ENCODE data around the gene ZNF784. TPM values are rescaled to one million over a fixed set of nuclear protein-coding genes. Genes with fewer than 3 reads are reported as not detected.

The ZNF784 gene
- total and polyA plus RNA-seq, 10 of the 15 experiments (the other 5 are each of a cell fraction or from before 2014, with no cell fraction given), result 0.10 to 5.2 (median 1.8) TPM

GRCh38 chr19:55588738-55589137 is 35.6 kb downstream of the ZNF784 start:
- ChIA-PET POLR2A (interaction anchor here (1.3 kb wide), 1 partner anchor 8 kb away, joined by 4 read pairs; the partner anchor contains the start of gene ZNF579), SMC1A (ENCODE audit: uncharacterized antibody, unreplicated experiment) (no interaction called here)

DNA sequence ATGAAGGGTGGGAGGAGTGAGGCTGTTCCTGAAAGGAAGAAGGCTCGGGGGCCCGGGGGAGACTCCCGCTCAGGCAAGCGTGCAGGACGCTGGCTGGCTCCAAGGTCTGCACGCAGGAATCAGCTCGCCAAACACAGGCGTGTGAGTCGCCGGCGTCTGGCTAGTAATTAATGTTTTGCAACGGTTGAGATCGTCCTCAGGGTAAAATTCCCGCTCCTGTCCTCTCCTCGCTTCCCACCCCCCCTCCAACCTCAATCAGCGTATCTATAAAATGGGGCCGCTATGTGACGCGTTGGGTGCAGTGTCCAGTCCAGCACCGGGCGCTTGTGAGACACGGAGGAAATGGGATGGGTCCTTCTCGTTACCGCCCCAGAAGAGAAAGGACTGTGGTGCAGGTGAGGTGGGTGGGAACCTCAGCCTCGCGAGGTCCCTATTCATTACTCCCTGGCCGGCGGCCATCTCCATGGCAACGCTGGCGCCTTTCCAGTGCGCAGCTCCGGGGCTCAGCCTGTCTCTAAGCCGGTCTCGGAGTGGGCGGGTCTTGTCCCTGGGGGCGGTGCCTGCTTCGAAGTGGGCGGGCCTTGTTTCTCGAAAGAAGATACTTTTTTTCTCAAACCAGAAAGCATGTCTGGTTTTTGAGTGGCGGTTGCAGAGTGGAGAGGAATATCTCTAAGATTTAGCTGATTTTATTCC is 37.2 kb downstream of the ZNF784 start:
- Histone ChIP-seq H3K4me3 (peak overlapping the region; percentile 64), H3K79me2 (ENCODE audit: control insufficient read depth, insufficient read depth, low read length) (no peaks in the 10 kb centered on the region), H3K9ac (ENCODE audit: control insufficient read depth, insufficient read depth, low read length) (no peak overlapping the region), H2AFZ (ENCODE audit: control insufficient read depth, low read depth, low read length) (peak overlapping the region; percentile 62), H3K27ac (ENCODE audit: control insufficient read depth, insufficient read depth) (no peak overlapping the region), H3K27me3 (replicated peaks in 1 of 2; ENCODE audit: control insufficient read depth in 2 of 2, insufficient read depth in 2 of 2, low read length in 1 of 2) (no peaks in the 10 kb centered on the region), H3K9me3 (replicated peaks; ENCODE audit: control insufficient read depth, insufficient read depth, low read length) (no peaks in the 10 kb centered on the region), H4K20me1 (ENCODE audit: control insufficient read depth, insufficient read depth) (no peaks in the 10 kb centered on the region), H3K4me2 (ENCODE audit: control insufficient read depth, insufficient read depth) (peak overlapping the region; percentile 78), H3K36me3 (ENCODE audit: control insufficient read depth in 2 of 2, insufficient read depth in 2 of 2, low read length in 1 of 2) (no peaks in the 10 kb centered on the region), H3K4me1 (ENCODE audit: control insufficient read depth, insufficient read depth, low read length) (peaks cover 5% of the 10 kb centered on the region)
- ChIA-PET RAD21 (ENCODE audit: unreplicated experiment) (interaction anchor here (1.8 kb wide), 1 partner anchor 12 kb away, joined by 8 read pairs; the partner anchor contains the start of gene FIZ1), SMC1A (ENCODE audit: uncharacterized antibody, unreplicated experiment) (interaction anchor here (1.0 to 2.4 kb wide), 4 partner anchors 9 to 44 kb away, joined by 3 to 6 read pairs (median 3); partner anchors contain the start of genes ZNF784 and ZNF865), POLR2A (interaction anchor here (1.7 kb wide), 1 partner anchor 12 kb away, joined by 6 read pairs; the partner anchor contains the start of gene FIZ1), CTCF (interaction anchor here (0.7 to 1.6 kb wide), 7 partner anchors 12 to 119 kb away, joined by 3 to 10 read pairs (median 3); partner anchors contain the start of gene FIZ1)
- FAIRE-seq (peak; percentile 98), DNase-seq (ENCODE audit: low read depth, low spot score) (peak; percentile 60), ATAC-seq (peak; percentile 100)
- intact Hi-C loops (cut with micrococcal nuclease; ENCODE audit: unreplicated experiment) (no loop called here), in situ Hi-C loops (cut with MboI) (no loop called here)
- 2% methylated on average over 40 of the region's 40 CpGs for WGBS (ENCODE audit: insufficient coverage, insufficient replicate concordance, low lambda C conversion rate, missing lambda C conversion rate)
- no TSS peak for BruUV-seq (replicated peaks)
- TF ChIP-seq HDAC6 (IDR thresholded peaks at IDR 0.05; ENCODE audit: unreplicated experiment) (no peak), YY1 (IDR thresholded peaks at IDR 0.05; ENCODE audit: low read depth, low read length) (0 out of 2 replicates have a peak, but pooled peaks have one; percentile 20), TCF3 (IDR thresholded peaks at IDR 0.05; ENCODE audit: borderline replicate concordance, insufficient read depth, low read depth, low read length) (no peak), ZBTB11 (CRISPR knock-in tag; IDR thresholded peaks at IDR 0.05) (no peak), BMI1 (IDR thresholded peaks at IDR 0.05; ENCODE audit: borderline replicate concordance) (peak; percentile 98)
- TF ChIP-seq, protein P1, sequence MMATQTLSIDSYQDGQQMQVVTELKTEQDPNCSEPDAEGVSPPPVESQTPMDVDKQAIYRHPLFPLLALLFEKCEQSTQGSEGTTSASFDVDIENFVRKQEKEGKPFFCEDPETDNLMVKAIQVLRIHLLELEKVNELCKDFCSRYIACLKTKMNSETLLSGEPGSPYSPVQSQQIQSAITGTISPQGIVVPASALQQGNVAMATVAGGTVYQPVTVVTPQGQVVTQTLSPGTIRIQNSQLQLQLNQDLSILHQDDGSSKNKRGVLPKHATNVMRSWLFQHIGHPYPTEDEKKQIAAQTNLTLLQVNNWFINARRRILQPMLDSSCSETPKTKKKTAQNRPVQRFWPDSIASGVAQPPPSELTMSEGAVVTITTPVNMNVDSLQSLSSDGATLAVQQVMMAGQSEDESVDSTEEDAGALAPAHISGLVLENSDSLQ (IDR thresholded peaks at IDR 0.05), result peak; percentile 84
- TF ChIP-seq, protein P2, sequence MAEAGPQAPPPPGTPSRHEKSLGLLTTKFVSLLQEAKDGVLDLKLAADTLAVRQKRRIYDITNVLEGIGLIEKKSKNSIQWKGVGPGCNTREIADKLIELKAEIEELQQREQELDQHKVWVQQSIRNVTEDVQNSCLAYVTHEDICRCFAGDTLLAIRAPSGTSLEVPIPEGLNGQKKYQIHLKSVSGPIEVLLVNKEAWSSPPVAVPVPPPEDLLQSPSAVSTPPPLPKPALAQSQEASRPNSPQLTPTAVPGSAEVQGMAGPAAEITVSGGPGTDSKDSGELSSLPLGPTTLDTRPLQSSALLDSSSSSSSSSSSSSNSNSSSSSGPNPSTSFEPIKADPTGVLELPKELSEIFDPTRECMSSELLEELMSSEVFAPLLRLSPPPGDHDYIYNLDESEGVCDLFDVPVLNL (IDR thresholded peaks at IDR 0.05; ENCODE audit: low read depth, low read length), result no peak

More at GRCh38 chr19:55588738-55589137, 35.6 kb downstream of the ZNF784 start:
- 52% methylated on average over 8 of the region's 8 CpGs for WGBS (ENCODE audit: insufficient coverage, insufficient replicate concordance, low lambda C conversion rate, missing lambda C conversion rate)
- H2AFZ ChIP-seq (ENCODE audit: control insufficient read depth, low read depth, low read length), result no peak overlapping the region
- H3K9ac ChIP-seq (ENCODE audit: control insufficient read depth, insufficient read depth, low read length), result no peak overlapping the region
- TF ChIP-seq ZNF622 (IDR thresholded peaks at IDR 0.05), result no peak
- TF ChIP-seq TCF12 (IDR thresholded peaks at IDR 0.05; ENCODE audit: low read depth, low read length), result no peak
- TF ChIP-seq EZH2 (IDR thresholded peaks at IDR 0.05; ENCODE audit: borderline replicate concordance, control insufficient read depth, low read depth, low read length), result no peak
- no peak for TF ChIP-seq SIX5 (IDR thresholded peaks at IDR 0.05; ENCODE audit: low read depth, low read length, severe bottlenecking)
- no peak for TF ChIP-seq CREB1 (IDR thresholded peaks at IDR 0.05; ENCODE audit: low read depth)
- H3K79me2 ChIP-seq (ENCODE audit: control insufficient read depth, insufficient read depth, low read length), result no peaks in the 10 kb centered on the region
- peaks cover 5% of the 10 kb centered on the region for H3K4me1 ChIP-seq (ENCODE audit: control insufficient read depth, insufficient read depth, low read length)
- DNase-seq (ENCODE audit: low read depth, low spot score), result no peak
- no peak overlapping the region for H3K4me2 ChIP-seq (ENCODE audit: control insufficient read depth, insufficient read depth)
- H4K20me1 ChIP-seq (ENCODE audit: control insufficient read depth, insufficient read depth), result no peaks in the 10 kb centered on the region
- ATAC-seq, result no peak
- ChIA-PET CTCF (interaction anchor here (1.2 to 1.6 kb wide), 2 partner anchors 10 to 121 kb away, joined by 3 to 4 read pairs; partner anchors contain the start of gene FIZ1), RAD21 (ENCODE audit: unreplicated experiment) (interaction anchor here (0.6 kb wide), 1 partner anchor 45 kb away, joined by 3 read pairs; no protein-coding TSS in a partner anchor)
- in situ Hi-C loops (cut with MboI), result no loop called here
- H3K9me3 ChIP-seq (replicated peaks; ENCODE audit: control insufficient read depth, insufficient read depth, low read length), result no peaks in the 10 kb centered on the region
- no peak overlapping the region for H3K27ac ChIP-seq (ENCODE audit: control insufficient read depth, insufficient read depth)
- FAIRE-seq, result no peak
- H3K27me3 ChIP-seq (replicated peaks in 1 of 2; ENCODE audit: control insufficient read depth in 2 of 2, insufficient read depth in 2 of 2, low read length in 1 of 2), result no peaks in the 10 kb centered on the region
- intact Hi-C loops (cut with micrococcal nuclease; ENCODE audit: unreplicated experiment), result no loop called here
- H3K36me3 ChIP-seq (ENCODE audit: control insufficient read depth in 2 of 2, insufficient read depth in 2 of 2, low read length in 1 of 2), result no peaks in the 10 kb centered on the region
- no peak overlapping the region for H3K4me3 ChIP-seq
- no TSS peak for BruUV-seq (replicated peaks)
